ENCODE results near the gene AKAP13.

The AKAP13 gene

GRCh38 chr15:85688711-85689110 lies 308.3 kb downstream of the AKAP13 start:
- DNase-seq = peak in 1 of 2 donors; percentile 39

- peak; percentile 78 to 83 for DNase-seq
These were observed 309.3 kb downstream of the AKAP13 start for GRCh38 chr15:85689729-85690128.

DNA sequence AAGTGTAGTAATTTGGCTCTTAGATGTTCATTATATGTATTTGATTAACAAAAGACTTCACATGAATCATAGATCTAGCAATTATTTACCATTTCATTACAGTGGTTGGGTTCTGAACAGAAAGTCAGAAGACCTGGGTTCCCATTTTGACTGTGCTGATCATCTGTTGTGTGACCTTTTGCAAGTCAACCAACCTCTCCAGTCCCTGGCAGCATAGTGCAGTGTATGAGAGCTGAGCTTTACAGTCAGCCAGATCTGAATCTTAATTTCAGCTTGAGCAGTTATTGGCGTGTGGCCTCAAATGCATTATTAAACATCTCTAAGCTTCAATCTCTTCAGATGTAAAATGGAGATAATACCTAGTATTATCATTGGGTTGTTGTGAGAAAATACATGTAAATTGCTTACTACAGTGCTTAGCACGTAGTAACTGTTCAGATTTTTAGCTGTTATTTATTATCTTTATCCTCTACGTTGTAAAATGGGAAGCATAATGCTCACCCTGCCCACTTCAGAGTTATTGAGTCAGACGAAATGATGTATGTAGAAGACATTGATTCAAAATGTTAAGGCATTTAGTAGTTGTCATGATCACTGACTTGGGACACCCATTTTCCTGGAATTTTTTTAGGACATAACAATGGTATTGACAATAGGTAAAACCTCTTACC lies 310.3 kb downstream of the AKAP13 start:
- DNase-seq = peak; percentile 42 to 65

DNA sequence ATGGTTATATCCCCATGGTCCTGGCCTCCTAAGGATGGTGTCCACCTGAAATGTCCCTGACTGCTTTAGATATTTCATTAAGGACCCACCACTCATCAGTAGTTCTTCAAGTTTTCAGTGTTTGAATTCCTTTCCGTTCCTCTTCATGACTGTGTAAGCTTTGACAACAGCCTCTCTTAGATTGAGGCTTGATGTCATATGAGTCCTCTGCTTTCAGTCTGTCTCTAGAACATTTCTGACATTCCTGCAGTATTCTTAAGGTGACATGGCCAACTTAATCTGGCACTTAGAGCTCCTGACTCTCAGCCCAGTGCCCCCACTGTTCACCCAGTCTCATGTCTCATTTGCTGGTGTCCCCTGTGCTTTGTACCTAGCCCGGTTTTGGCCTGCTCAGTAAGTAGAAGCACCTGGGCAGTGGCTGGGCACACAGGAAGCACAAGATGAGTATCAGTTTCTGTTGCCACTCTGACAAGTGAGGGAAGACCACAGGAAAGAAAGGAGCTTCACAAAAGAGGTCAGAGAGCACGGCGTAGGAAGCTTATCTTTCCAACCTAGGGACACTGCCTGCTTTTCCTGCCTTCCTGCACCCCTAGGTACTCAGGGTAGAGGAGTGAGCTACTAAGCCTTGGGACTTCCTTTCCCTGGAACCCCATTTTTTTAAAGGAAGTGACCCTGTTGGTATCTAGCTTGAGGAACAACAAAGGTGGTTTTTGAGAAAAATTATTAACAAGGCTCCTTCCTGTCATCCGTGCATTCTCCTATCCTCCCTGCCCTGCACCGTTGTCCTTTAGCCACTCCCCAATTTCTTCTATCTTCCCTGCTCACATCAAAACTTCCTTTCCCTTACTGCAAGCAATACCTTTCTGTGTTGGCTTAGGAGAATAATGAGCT lies 311.2 kb downstream of the AKAP13 start:
- DNase-seq = peak; percentile 55 to 61

- DNase-seq = peak; percentile 20 to 35
These were observed 311.9 kb downstream of the AKAP13 start for GRCh38 chr15:85692321-85692720.

DNA sequence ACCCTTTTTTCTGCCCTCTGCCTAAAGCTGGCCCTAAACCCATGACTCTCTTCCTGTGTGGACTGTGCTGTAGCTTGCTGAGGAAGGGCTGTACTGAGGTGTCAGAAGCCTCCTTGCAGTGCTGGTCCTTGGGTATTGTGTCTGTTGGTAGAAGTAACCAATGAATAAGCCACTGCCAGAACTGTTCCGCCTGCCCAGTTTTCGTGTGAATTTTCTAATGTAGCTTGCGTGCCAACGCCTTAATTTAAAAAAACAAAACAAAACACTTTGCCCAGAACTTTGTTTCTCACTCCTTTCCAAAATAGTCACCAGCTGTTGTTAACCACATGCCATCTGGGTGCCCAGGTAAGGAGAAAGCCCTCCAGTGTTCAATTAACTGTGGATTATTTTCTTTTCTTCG lies 312.5 kb downstream of the AKAP13 start:
- peak; percentile 71 to 77 for DNase-seq

DNA sequence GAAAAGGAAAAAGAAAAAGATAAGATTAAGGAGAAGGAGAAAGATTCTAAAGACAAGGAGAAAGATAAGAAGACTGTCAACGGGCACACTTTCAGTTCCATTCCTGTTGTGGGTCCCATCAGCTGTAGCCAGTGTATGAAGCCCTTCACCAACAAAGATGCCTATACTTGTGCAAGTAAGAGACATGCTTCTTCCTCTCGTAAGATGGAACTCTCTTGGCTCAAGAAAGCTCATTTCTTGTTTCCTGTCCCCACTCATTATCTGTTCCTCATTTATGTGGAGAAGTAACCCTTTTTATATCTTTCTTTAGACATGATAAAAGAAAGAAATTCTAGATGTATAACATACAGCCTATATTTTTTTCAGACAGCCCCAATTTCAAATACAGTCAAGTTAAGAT lies 312.9 kb downstream of the AKAP13 start:
- no peak for DNase-seq

- DNase-seq = no peak
These were observed 313.7 kb downstream of the AKAP13 start for GRCh38 chr15:85694091-85694490.

DNA sequence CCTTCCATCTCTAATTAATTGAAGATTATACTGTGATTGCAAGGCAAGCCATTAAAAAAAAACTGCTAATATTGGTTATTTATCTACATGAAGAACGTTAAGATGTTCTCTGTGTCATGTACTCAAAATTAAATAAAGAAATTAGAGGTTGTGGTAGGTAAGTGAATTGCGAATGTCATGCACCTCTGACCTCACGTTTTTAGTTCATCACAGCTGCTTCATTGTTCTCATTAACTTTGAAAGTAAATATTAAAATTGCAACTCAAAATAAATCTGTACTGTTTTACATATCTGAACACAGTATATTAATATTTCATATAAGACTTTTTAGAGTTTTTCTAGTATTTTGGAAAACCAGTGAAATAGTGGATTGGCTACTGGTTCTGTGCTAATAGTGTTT lies 320.4 kb downstream of the AKAP13 start:
- no peak for DNase-seq

DNA sequence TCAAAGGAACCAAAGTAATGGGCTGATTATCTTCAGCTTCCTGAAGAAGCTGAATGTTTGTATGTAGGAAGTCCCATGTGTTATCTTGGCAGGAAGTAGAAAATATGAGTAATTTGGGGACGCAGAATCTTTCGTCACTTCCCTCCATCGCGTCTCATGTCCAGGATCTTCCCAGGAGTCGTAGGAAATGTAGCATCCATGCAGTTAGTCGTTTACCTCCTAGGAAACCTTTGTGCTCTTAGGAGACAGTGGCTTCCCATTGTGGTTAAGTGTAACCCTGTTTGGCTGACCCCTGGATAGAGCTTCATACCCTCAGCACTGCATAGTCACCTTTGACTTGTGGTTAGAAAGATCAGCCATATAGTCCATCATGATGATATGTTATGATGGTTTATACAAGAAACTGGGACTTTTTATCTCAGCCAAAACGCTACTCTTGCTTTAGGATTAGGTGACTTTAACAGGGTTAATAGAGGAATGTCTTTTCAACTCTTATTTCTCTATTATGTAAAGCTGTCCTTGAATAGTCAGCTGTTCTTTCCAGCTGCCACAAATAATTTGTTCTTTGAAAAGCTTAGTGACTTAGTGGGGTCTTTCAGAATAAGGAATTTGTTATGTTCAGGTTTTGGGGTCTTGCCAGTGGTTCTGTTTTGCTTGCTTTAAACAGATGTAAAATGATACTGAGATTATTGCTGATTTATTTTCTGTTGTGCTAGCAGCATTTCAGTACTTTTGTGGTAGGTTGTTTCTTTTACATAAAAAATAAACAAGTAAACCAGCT lies 322.1 kb downstream of the AKAP13 start:
- DNase-seq = peak; percentile 23 to 71

GRCh38 chr15:85704066-85704465 lies 323.7 kb downstream of the AKAP13 start:
- DNase-seq = peak in 1 of 2 donors; percentile 53

DNA sequence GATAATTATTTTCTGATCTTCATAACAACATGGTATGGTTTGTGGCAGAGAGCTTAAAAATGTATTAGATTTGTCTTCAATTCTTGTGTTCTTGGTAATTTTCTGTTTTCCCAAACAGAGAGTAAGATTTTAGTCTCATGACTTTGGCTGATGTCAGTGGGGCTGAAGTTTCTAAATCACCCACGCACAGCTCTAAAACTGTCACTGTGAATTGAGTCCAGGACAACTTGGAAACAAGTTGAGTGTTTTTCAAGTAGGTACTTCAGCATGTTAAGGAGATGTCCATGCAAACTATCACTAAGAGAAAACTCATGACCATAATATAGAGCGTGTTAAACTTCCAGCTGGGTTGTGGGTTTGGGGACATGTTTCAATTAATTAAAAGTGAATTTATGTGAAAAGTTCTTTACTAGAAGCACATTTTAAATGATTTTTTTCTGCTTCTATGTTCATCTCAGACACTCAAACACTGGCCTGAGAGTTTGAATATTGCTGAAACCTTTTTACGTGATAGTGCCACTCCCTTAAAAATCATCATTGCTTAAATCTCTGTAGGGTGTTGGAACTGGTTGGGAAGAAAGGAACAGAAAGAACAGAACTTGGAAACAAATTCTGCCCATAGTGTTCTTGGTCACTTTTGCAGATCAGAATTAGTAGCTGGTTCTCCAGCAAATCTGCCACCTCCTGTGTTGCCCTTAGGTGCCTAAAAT lies 324.5 kb downstream of the AKAP13 start:
- no peak for DNase-seq

DNA sequence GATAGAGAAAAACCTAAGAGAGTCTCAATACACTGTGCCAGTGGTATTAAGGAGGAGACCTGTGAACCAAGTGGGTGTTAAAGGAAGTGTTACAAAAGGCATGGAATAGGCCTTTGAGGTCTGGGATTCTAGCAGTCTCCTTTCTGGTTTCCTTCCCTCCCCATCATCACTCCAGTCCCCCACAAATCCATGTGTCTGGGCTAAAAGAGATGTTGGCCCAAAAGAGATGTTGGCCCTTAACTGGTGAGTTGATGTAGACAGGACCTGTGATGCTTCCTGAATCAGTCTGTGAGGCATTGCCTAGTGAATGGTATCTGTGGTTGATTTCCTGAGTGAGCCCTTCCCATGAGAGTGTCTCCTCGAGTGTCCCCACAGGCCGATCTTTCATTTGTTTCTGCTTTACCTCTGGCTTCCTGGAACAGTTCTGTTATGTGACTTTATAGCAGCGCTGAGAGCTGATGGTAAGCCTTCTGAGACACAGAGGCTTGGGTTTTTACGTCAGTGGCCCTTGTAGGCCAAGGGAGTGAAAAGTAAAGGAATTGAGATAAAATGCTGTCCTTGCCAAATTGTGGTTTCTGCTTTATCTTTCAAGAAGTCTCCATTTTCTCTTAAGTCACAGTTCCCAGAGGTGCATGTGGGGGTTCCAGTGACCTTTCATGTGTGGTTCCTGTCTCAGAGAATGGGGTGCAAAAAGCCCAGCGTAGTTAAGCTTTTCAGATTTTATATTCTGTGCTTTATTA lies 326.5 kb downstream of the AKAP13 start:
- DNase-seq = peak; percentile 65 to 77

DNA sequence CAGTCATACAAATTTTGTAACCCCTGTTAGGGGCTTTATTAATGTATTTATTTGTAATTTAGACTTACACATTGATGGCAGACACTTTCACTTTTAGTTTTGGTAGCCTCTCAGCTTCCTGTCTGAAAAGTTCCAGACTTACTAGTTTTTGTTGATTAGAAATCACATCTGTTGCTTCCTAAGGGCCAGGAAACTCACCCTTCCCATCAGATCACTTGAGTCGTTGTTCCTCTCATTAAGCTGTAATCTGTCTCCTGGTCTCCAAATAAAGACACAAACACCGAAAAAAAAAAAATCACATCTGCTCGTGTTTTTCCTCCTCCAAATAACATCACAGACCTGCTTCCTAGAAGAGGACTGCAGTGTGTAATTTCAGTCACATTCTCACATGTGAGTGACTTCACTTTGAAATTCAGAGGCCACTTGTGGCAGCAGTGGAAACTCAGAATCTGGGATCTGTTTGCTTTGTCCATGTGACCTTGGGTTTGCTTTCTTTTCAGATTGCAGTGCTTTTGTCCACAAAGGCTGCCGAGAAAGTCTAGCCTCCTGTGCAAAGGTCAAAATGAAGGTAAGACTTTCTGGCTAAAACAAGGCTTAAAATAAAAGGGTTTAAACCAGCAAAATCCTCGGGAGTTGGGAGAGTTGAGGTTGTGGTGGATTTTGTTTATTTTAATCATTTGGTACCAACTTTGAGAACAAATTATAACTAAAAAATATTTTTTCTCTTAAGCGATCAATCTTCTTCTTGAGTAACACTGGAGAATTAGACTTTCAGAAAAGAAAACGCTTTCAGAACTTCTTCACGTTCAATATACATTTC lies 327.3 kb downstream of the AKAP13 start:
- peak in 1 of 2 donors; percentile 64 for DNase-seq

DNA sequence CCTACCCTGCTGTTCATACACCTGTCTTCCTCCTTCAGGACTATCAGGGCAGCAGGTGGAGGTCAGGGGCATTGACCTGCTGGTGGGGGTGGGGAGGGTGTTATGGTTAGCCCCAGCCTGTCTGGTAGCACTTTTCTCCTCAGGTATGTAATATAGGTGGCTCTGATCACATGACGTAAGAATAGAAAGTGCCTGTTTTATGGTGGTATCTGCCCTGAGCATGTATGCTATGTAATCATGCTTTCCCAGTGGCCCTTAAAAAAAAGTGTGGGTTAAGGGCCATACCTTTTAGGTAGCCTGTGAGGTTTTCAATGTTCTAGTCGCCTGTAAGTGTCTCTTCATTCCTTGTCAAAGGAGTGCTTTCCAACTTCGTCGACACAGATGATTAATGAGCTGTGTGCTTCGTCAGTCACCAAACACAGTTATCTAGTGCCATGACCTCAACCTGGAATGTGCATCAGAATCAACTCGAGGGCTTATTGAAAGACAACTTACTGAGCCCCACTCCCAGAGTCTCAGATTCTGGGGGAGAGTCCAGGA lies 328.1 kb downstream of the AKAP13 start:
- no peak for DNase-seq

GRCh38 chr15:85709250-85709649 lies 328.8 kb downstream of the AKAP13 start:
- DNase-seq = peak in 1 of 2 donors; percentile 25

DNA sequence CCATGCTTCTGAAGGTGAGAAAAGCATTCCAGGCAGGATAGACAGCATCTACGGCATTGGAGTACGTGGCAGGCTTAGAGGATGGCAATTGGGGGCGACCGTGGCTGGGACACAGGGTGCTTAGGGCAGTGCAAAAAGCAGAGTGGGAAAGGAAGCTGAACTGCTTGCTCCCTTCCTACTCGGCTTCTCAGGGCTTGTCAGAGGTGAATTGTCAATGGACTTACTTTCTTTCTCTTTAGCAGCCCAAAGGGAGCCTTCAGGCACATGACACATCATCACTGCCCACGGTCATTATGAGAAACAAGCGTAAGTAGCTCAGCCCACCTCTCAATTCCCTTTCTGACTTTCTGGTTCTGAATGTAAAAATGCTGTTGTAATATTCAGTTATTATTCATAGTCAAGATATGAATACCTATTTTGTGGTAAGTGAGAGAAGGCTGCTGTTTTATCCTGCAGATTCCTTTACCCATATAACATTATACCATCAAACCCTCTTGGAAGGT lies 330.0 kb downstream of the AKAP13 start:
- DNase-seq = no peak

DNA sequence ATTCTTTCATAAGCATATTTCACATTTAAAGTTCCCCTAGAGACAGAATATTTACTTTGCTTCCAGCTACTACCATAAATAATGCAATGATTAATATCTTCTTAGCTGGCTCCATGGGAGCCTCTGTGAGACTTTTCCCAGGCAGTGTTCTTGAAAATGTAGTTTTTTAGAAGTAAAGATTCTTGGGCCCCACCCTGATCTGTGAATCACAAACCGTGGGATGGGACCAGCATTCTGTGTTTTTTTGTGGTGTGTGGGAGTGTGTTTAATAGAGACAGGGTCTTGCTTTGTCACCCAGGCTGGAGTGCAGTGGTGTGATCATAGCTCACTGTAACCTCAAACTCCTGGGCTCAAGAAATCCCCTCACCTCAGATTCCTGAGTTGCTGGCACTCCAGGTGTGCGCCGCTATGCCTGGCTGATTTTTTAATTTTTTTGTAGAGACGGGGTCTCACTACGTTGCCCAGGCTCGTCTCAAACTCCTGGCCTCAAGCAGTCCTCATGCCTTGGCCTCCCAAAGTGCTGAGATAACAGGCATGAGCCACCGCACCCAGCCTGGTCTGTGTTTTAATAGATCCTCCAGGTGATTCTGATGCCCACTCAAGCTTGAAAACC lies 331.3 kb downstream of the AKAP13 start:
- no peak for DNase-seq

- no peak for DNase-seq
These were observed 335.9 kb downstream of the AKAP13 start for GRCh38 chr15:85716261-85716660.

GRCh38 chr15:85717212-85717611 lies 336.8 kb downstream of the AKAP13 start:
- DNase-seq = no peak
